K562 (cell line): ENCODE results near the gene RESF1. TPM values are rescaled to one million over a fixed set of nuclear protein-coding genes. Genes with fewer than 3 reads are reported as not detected.

ENCODE experiments used
- ARID2 ChIP-seq: fragments of 450-650 bp; IDR thresholded peaks from 2 replicates; pipeline ENCODE4 v1.6.1; 2017; ENCODE audit warnings: antibody characterized with exemption, mild to moderate bottlenecking
- EWSR1 ChIP-seq: fragments of 450-650 bp; IDR thresholded peaks from 2 replicates; pipeline ENCODE4 v1.6.1; 2018; ENCODE audit warnings: borderline replicate concordance, mild to moderate bottlenecking, low read depth, moderate library complexity; ENCODE audit not compliant: partially characterized antibody
- GTF2A2 ChIP-seq: IDR thresholded peaks from 2 replicates; pipeline ENCODE4 v1.6.1; 2016; ENCODE audit warnings: mild to moderate bottlenecking, missing genetic modification characterization, missing compliant biosample characterization
- HMGN3 ChIP-seq: IDR thresholded peaks from 2 replicates; pipeline ENCODE4 v1.6.1; 2011; ENCODE audit warnings: borderline replicate concordance, low read depth, mild to moderate bottlenecking, mixed read lengths, low read length; ENCODE audit not compliant: insufficient read length; ENCODE audit errors: extremely low read depth
- MEF2A ChIP-seq: IDR thresholded peaks from 2 replicates; pipeline ENCODE4 v1.6.1; 2011; ENCODE audit warnings: low read depth, mild to moderate bottlenecking, low read length, moderate library complexity; ENCODE audit not compliant: control insufficient read depth
- NR4A1 ChIP-seq, 2 experiments: fragments of 250-450 bp in 1 of 2; fragments of 450-650 bp in 1 of 2; sonication (Bioruptor Pico) in 1 of 2; IDR thresholded peaks; 2 replicates each; pipeline versions ENCODE4 v1.4.0 to v1.6.1; 2016 to 2020; ENCODE audit warnings: mild to moderate bottlenecking in 2 of 2, missing compliant biosample characterization in 1 of 2, missing genetic modification characterization in 1 of 2, moderate library complexity in 1 of 2
- PML ChIP-seq: IDR thresholded peaks from 2 replicates; pipeline ENCODE4 v1.6.1; 2012; ENCODE audit warnings: low read length, inconsistent platforms
- PURB ChIP-seq: sonication (generic); formaldehyde crosslinking; IDR thresholded peaks from 2 replicates; pipeline ENCODE4 v1.9.0; 2021; ENCODE audit warnings: low read depth, mild to moderate bottlenecking, missing genetic modification reagents
- RBM25 ChIP-seq: fragments of 200-400 bp; formaldehyde crosslinking; IDR thresholded peaks from 2 replicates; pipeline ENCODE4 v1.6.1; 2018; ENCODE audit warnings: low read length, low read depth, moderate library complexity; ENCODE audit not compliant: severe bottlenecking
- RREB1 ChIP-seq: fragments of 250-450 bp; sonication (Bioruptor Pico); IDR thresholded peaks from 2 replicates; pipeline ENCODE4 v1.4.0; 2020
- SRSF1 ChIP-seq: fragments of 200-400 bp; formaldehyde crosslinking; IDR thresholded peaks from 2 replicates; pipeline ENCODE4 v1.6.1; 2017; ENCODE audit warnings: mild to moderate bottlenecking, low read depth, low read length, moderate library complexity
- STAG1 ChIP-seq: sonication (generic); formaldehyde crosslinking; IDR thresholded peaks from 2 replicates; pipeline ENCODE4 v1.5.0; 2020; ENCODE audit warnings: missing genetic modification reagents, borderline replicate concordance
- TAL1 ChIP-seq: fragments of 450-650 bp; IDR thresholded peaks from 2 replicates; pipeline ENCODE4 v1.6.1; 2016; ENCODE audit warnings: mild to moderate bottlenecking
- TEAD2 ChIP-seq: fragments of 450-650 bp; IDR thresholded peaks from 2 replicates; pipeline ENCODE4 v1.6.1; 2016; ENCODE audit warnings: missing genetic modification characterization, control low read depth, missing compliant biosample characterization
- TFAM ChIP-seq: fragments of 250-450 bp; sonication (Bioruptor Pico); conservative IDR thresholded peaks from 2 replicates; pipeline ENCODE4 v1.5.0; 2021; ENCODE audit warnings: mild to moderate bottlenecking, moderate library complexity
- ZC3H11A ChIP-seq: IDR thresholded peaks from 2 replicates; pipeline ENCODE4 v1.6.1; 2012; ENCODE audit warnings: low read depth, low read length, improper control_type of control experiment
- ZFP1 ChIP-seq: fragments of 450-650 bp; formaldehyde crosslinking; IDR thresholded peaks from 2 replicates; pipeline ENCODE4 v1.4.0; 2020; ENCODE audit warnings: mild to moderate bottlenecking, mixed read lengths
- ZNF253 ChIP-seq: fragments of 250-450 bp; sonication (Bioruptor Pico); conservative IDR thresholded peaks from 2 replicates; pipeline ENCODE4 v1.6.1; 2021; ENCODE audit warnings: mild to moderate bottlenecking
- polyA plus RNA-seq, 8 experiments: library from polyadenylated mRNA; depleted of rRNA in 4 of 8; stranded (reverse) in 5 of 8; unstranded in 3 of 8; fragments of >200 nt; fragmentation: Nextera tagmentation in 2 of 8; fragmentation: Illumina TruSeq in 1 of 8; extraction: Ambion mirVana in 2 of 8; extraction: Trizol in 1 of 8; gene quantifications; 2 replicates each; pipeline versions ENCODE4 v1.2.1 to v1.2.3, GENCODE V29; 2011 to 2014; ENCODE audit warnings: inconsistent platforms in 1 of 8, missing spikeins in 1 of 8
- total RNA-seq, 7 experiments: library from RNA; depleted of rRNA in 6 of 7; stranded (reverse); fragments of >200 nt in 6 of 7; fragmentation: Illumina TruSeq in 2 of 7; extraction: Trizol in 2 of 7; gene quantifications; 2 replicates each; pipeline versions ENCODE4 v1.2.1 to v1.2.3, GENCODE V29; 2011 to 2021; ENCODE audit warnings: low replicate concordance in 1 of 7
- TF ChIP-seq, protein P1 (sequence below), 2 experiments: IDR thresholded peaks; 2 replicates each; pipeline ENCODE4 v1.6.1; 2012; ENCODE audit warnings: improper control_type of control experiment in 2 of 2, low read depth in 2 of 2, low read length in 2 of 2, borderline replicate concordance in 1 of 2
- TF ChIP-seq, protein P2 (sequence below): fragments of 250-450 bp; sonication (Bioruptor Pico); IDR thresholded peaks from 2 replicates; pipeline ENCODE4 v1.8.0; 2021; ENCODE audit warnings: borderline replicate concordance, mild to moderate bottlenecking, moderate library complexity; ENCODE audit not compliant: poor library complexity, severe bottlenecking

RESF1 gene
- total and polyA plus RNA-seq, 9 of the 15 experiments (the other 6 are each of a cell fraction or from before 2014, with no cell fraction given) = 21.5 to 121 (median 53.6) TPM

DNA sequence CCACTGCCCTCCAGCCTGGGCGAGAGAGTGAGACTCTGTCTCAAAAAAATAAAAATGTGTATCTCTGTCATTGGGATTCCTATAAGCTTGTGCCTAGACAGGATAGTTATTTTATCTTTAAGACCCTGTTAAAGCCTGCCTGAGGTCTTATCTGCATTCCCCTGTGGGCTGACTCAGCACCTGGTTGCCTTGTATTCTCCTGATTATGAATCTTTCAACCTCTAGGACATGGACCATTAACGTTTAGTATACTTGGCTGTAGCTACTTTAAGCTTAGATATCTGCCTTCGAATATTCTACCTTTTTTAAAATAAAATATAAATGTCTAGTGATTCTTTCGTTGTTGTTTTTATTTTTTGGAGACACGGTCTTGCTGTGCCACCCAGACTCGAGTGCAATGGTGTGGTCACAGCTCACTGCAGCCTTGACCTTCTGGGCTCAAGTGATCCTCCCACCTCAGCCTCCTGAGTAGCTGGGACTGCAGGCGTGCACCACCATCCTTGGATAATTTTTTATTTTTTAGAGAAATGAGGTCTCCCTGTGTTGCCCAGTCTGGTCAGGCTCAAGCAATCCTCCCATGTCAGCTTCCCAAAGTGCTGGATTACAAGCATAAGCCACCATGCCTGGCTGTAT lies 41.3 kb downstream of the RESF1 start (continued):
- TF ChIP-seq, protein P1, sequence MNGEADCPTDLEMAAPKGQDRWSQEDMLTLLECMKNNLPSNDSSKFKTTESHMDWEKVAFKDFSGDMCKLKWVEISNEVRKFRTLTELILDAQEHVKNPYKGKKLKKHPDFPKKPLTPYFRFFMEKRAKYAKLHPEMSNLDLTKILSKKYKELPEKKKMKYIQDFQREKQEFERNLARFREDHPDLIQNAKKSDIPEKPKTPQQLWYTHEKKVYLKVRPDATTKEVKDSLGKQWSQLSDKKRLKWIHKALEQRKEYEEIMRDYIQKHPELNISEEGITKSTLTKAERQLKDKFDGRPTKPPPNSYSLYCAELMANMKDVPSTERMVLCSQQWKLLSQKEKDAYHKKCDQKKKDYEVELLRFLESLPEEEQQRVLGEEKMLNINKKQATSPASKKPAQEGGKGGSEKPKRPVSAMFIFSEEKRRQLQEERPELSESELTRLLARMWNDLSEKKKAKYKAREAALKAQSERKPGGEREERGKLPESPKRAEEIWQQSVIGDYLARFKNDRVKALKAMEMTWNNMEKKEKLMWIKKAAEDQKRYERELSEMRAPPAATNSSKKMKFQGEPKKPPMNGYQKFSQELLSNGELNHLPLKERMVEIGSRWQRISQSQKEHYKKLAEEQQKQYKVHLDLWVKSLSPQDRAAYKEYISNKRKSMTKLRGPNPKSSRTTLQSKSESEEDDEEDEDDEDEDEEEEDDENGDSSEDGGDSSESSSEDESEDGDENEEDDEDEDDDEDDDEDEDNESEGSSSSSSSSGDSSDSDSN (IDR thresholded peaks at IDR 0.05; ENCODE audit: borderline replicate concordance in 1 of 2, low read depth in 2 of 2, low read length in 2 of 2) = no peak
- TF ChIP-seq TFAM (CRISPR knock-in tag) = no peak
- no peak for TF ChIP-seq ZFP1
- TF ChIP-seq STAG1 = no peak
- no peak for TF ChIP-seq PURB (CRISPR knock-in tag)
- TF ChIP-seq ZNF253 (CRISPR knock-in tag) = no peak
- no peak for TF ChIP-seq GTF2A2 (tag)
- no peak for TF ChIP-seq EWSR1
- no peak for TF ChIP-seq ZC3H11A
- no peak for TF ChIP-seq NR4A1 (CRISPR knock-in tag; IDR thresholded peaks at IDR 0.05)
- no peak for TF ChIP-seq NR4A1 (tag; IDR thresholded peaks at IDR 0.05)
- no peak for TF ChIP-seq RREB1 (CRISPR knock-in tag)
- peak; percentile 98 for TF ChIP-seq PML
- peak; percentile 80; the same call in 1 of the 2 replicates for TF ChIP-seq TEAD2 (tag)
- TF ChIP-seq ARID2 = no peak
- peak; percentile 52 for TF ChIP-seq RBM25
- peak; percentile 67 for TF ChIP-seq HMGN3
- TF ChIP-seq TAL1 = peak; percentile 97
- no peak for TF ChIP-seq SRSF1
- TF ChIP-seq, protein P2, sequence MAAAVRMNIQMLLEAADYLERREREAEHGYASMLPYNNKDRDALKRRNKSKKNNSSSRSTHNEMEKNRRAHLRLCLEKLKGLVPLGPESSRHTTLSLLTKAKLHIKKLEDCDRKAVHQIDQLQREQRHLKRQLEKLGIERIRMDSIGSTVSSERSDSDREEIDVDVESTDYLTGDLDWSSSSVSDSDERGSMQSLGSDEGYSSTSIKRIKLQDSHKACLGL = no peak
- TF ChIP-seq MEF2A = no peak
